HG03108 (cell line): ENCODE results near the gene TMEM135.
"Not testable (repeated sequence)": the region's sequence is repeated elsewhere in the genome, so short reads cannot be mapped to it uniquely, and the experiment has no call there.

Experiments used
- ATAC-seq: cut with Tn5 transposase; IDR thresholded peaks from one replicate; pipeline ENCODE4 v1.9.1; 2021; ENCODE audit warnings: moderate library complexity; ENCODE audit not compliant: unreplicated experiment

TMEM135 gene

GRCh38 chr11:87139475-87139874 lies 101.7 kb downstream of the TMEM135 start:
- no peak for ATAC-seq

DNA sequence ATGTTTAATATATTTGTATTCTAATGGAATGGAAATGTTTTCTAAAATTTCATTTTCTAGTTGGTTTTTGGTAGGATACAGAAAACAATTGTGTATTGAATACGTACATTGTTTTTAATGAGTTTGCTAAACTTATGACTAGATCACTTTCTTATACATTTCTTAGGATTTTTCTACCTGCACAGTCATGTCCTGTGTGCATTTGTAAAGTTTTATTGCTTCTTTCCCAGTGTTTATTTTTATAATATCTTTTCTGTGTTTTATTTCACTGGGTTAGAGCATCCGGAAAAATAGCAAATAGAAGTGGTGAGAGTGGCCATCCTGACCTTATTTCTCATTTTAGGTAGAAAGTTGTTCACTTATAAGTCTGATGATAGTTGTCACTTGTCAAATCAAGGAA lies 103.6 kb downstream of the TMEM135 start:
- ATAC-seq: no peak

DNA sequence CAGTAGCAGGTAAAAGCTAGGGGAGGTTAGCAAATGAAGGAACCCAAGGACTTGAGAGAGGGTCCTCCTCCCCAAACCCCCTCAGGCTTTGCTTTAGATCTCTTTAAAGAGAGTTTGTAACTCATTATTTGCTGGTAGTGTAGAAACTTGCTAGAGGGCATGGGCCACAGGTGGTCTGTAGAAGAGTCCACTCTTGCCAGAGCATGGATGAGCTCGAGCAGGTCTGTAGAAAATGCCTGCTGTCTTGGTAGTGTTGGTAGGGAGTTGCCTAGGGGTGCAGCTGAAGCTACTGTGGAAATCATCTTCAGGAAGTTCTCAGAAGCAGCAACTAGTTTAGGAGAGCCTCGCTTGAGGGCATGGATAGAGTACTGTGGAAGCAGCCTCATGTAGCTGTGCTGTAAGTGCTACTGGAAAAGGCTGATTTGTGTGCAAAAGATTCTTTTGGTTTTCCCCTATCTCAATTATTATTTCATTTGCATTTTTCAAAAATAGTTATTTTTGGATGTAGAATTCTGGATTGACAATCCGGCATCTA lies 104.3 kb downstream of the TMEM135 start:
- no peak for ATAC-seq

DNA sequence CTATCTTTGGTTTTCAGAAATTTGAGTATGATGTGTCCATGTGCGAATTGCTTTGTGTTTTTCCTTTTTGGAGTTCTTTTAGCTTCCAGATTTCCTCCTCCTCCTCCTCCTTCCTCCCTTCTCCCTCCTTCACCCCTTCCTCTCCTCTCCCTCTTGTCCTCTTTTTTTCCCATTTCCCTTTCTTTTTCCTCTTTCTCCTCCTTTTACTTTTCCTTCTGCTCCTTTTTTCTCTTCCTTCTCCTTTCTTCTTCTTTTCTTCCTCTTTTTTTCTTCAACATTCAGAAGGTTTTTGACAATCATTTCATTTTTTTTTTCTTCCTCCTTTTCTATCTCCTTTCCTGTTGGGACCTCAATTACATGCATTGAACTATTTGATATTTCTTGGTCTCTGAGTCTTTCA lies 104.9 kb downstream of the TMEM135 start:
- no peak for ATAC-seq

- no peak for ATAC-seq
These were observed 105.9 kb downstream of the TMEM135 start for GRCh38 chr11:87143641-87144040.

GRCh38 chr11:87144252-87144651 lies 106.5 kb downstream of the TMEM135 start:
- ATAC-seq: no peak

DNA sequence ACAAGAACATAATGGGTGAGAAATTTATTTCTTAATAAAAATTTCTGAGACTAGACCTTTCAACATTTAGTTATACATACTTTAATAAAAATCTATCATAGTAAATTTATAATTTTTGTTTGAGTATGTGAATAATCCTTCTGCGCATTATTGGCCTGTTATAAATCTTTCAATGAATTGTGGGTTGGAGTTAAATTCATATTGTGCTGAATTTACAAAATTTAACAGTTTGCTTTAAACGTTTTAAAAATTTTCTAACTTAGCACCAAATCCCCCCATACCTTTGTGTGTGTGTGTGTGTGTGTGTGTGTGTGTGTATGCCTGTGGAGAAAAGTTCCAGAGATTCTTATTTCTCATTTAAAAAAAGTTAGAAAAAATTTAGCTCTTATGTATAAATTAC lies 111.0 kb downstream of the TMEM135 start:
- ATAC-seq: no peak

- ATAC-seq: not testable (repeated sequence)
These were observed 112.0 kb downstream of the TMEM135 start for GRCh38 chr11:87149782-87150181.

GRCh38 chr11:87150936-87151335 lies 113.2 kb downstream of the TMEM135 start:
- ATAC-seq: no peak

- ATAC-seq: no peak
These were observed 116.5 kb downstream of the TMEM135 start for GRCh38 chr11:87154246-87154645.

DNA sequence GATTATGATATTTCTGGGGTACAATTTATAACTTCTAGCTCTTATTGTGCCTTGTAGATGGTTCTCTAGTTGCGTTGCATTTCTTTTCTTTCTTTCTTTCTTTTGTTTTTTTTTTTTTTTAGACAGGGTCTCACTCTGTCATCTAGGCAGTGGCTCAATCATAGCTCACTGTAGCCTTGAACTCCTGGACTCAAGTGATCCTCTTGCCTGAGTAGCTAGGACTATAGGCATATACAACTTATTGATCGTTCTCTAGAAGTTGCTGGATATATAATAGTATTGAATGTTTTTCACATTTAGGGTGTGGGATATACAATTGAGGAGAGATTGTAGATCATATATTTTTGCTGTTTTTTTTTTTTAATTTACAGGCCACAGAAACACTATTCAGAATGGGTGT lies 119.2 kb downstream of the TMEM135 start:
- ATAC-seq: no peak

GRCh38 chr11:87169076-87169475 lies 131.3 kb downstream of the TMEM135 start:
- ATAC-seq: not testable (repeated sequence)

DNA sequence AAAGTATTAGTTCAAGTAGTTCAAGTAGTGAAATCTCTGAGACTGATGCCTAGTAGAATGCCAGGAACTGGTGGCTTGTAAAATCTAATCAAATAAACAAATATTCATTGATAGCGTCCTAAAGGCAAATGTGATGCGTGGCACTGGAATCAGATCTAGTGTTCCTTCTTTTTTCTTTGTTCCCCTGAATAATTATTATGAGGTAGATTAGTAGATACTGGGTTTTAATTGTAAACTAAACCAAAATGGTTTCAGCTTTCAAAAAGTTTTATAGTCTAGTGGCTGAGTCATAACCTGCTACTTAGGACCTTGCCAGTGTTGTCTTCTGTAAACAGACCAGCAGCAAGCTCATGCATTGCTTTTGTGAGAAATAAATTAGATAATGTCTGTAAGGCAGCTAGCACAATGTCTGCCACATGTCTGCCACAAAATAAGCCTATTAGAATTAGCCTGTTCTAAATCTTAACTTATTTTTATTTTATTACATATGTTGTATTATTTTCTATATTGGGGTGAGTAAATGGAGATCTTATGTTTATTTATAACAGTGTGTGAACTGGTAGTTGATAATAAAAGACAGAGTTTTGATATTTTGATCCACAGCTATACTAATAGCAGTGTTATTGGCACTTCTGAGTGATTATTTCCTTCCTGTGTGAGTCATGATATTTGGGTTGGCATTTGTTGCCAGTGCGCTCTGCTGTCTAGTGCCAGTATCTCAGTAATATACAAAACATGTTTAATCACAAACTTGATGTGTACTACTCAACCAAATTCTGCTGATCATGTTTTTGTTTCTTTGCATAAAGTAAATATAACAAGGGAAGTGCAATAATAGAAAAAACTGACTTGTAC lies 135.7 kb downstream of the TMEM135 start:
- no peak for ATAC-seq

DNA sequence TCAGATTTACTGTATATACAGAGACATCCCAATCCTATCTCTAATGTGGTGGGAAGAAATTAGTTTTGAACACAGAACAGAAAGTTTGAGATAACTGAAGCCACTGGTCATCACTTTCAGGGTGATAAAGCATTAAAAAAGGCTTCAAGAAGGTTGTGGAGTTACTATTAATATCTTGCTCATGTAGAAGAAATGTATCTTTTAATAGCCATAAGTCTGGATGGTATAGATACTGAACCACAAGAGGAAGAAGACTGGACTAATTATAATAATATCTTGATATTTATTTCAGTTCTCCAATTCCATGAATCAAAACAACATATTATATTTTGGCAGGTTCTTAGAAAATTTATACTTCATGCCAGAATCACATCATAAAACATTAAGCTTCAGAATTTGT lies 137.1 kb downstream of the TMEM135 start:
- ATAC-seq: no peak

DNA sequence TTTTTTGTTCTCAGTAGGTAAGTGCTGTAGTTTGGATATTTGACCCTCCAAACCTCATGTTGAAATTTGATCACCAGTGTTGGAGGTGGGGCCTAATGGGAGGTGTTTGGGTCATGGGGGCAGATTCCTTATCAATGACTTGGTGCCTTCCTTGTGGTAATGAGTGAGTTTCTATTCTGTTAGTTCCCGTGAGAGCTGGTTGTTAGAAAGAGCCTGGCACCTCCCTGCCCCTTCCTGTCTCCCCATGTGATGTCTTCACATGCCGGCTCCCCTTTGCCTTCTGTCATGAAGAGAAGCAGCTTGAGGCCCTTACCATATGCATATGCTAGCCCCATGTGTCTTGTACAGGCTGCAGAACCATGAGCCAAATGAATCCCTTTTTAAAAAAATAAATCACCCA lies 138.3 kb downstream of the TMEM135 start:
- ATAC-seq: no peak

DNA sequence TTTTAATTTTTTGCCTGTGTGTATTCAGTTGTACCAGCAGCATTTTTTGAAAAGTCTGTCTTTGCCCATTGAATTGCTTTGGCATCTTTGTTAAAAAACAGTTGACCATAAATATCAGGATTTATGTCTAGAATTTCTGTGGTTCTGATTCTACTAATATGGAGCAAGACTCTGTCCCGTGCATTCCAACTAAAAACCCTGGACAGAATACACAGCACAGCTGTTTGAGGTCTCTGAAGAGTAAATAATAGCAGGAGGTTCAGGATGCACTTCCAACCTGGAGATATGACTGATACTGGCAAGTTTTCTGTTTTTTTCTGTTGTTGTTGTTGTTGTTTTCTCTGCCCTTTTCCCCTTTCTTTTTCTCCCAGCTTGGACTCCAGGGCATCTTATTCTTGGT lies 141.9 kb downstream of the TMEM135 start:
- ATAC-seq: no peak

DNA sequence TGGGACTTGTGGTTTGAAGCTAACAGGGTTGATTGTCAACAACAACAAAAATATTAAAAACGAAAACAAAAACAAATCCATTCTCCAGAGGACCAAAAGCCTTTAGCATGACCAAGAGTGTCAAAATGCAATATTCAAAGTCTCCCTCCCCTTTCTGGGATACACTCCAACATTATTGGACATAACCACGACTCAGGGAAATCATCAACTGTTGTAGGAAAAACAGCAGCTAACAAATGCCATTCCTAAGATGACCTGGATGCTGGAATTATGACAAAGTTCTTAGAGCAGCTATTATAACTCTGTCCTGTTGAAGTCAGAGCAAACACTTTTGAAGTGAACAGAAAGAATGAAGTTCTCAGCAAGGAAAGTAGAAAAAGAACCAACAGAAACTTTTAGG lies 143.0 kb downstream of the TMEM135 start:
- no peak for ATAC-seq

- ATAC-seq: no peak
These were observed 143.4 kb downstream of the TMEM135 start for GRCh38 chr11:87181143-87181542.

GRCh38 chr11:87185228-87185627 lies 147.5 kb downstream of the TMEM135 start:
- ATAC-seq: no peak

- ATAC-seq: no peak
These were observed 149.3 kb downstream of the TMEM135 start for GRCh38 chr11:87187076-87187475.

GRCh38 chr11:87187930-87188329 lies 150.2 kb downstream of the TMEM135 start:
- no peak for ATAC-seq

- not testable (repeated sequence) for ATAC-seq
These were observed 150.7 kb downstream of the TMEM135 start for GRCh38 chr11:87188396-87188795.

DNA sequence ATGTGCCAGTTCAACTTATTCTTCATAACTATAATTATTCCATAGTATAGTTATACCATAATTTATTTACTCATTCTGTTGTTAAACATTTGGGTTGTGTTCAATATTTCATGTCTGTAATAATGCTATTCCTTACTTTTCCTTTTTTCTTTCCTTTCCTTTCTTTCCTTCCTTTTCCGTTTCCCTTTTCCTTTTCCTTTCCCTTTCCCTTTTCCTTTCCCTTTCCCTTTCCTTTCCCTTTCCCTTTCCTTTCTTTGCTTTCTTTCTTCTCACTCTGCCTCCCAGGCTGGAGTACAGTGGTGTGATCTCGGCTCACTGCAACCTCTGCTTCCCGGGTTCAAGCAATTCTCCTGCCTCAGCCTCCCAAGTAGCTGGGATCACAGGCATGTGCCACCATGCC lies 151.2 kb downstream of the TMEM135 start:
- not testable (repeated sequence) for ATAC-seq
